HG02623 (cell line): Measurements from ENCODE around the gene MAD2L2.

Source experiments
- ATAC-seq: cut with Tn5 transposase; IDR thresholded peaks from one replicate; pipeline ENCODE4 v1.9.1; 2021; ENCODE audit warnings: moderate library complexity; ENCODE audit not compliant: unreplicated experiment

MAD2L2 gene

DNA sequence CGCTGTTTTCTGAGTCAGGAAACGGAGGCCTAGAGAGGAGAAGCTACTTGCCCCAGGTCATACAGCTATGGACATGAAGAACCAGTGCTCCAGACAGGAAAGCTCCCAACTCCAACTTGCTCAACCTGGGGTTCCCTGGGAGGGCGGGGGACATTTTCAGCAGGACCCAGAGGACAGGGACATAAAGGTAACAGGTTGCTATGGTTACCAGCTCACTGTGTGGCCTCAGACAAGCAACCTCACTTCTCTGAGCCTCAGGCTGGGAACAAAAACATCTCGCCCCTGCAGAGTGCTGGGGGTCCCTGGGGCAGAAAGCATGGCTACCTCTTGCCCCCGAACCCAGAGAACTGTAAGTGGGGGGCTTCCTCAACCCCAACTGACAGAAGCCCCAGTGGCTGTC lies 42.8 kb downstream of the MAD2L2 start:
- no peak for ATAC-seq

DNA sequence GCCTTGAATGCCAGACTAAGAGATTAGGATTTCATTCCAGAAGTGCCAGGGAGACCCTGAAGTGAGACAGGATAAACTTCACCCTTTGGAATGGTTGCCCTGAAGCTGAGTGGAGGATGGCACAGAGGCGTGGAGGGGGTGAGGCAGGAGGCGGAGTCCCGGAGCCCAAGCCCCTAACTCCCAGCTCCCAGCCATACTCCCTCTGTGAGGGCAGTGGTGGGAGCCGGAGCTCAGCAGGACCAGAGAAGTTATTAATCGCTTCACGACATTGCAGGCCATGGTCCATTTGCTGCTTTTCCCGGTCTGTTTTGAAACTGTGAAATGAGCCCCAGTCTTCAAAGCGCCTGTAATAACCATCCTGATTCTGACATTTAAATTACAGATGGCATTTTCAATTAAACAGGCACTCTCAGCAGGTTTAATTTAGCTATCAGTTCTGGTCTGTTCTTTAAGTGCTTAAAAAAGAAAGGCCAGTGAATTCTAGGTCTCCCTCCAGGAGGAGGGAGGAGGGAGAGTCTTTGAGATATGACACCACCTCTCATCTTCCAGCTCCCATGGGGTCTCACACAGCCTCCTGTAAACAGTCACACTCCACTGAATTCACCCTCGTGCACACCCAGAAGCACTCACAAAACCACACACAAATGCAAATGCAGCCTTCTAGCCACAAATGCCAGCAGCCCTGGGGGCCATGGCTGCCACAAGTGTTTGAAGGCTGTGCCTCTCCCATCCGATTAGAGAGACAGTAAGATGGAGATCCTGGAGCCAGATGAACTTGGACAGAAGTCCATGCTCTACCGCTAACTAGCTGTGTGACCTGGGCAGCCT lies 46.4 kb downstream of the MAD2L2 start:
- no peak for ATAC-seq

DNA sequence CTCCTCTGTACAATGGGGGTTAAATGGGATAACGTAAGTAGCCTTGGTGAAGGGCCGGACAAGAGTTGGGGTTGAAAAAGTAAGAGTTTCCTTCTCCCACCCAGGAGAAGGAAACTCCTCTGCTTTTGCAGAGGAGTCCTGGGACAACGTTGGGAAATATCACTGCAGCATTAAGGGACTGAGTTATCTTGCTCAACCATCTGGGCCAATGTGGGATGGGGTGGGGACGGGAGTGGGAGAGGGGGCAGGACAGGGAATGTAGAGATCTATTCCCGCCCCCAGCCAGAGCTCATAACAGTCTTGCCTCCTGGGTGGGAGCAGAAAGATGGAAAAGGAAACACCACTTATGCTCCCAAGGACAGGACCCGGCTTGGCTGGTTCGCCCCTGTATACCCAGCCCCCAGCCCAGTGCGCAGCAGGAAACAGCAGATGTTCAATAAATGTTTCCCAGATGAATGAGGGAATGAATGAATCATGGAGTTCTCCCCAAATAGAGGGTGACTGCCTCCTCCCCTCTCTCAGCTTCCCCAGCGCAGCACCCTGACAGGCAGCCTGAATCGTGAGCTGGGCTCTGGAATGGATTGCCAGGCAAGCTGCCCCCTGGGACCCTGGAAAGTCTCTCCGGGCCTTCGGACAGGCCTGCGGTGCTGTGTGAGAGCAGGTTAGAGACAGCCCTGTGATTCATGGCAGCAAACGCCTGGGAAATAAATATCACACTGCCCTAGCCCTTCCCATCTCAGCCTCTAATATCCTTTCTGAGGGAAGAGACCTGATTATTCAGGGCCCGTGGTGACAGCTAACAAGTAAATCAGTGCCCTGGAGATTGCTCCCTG lies 51.5 kb downstream of the MAD2L2 start:
- no peak for ATAC-seq

DNA sequence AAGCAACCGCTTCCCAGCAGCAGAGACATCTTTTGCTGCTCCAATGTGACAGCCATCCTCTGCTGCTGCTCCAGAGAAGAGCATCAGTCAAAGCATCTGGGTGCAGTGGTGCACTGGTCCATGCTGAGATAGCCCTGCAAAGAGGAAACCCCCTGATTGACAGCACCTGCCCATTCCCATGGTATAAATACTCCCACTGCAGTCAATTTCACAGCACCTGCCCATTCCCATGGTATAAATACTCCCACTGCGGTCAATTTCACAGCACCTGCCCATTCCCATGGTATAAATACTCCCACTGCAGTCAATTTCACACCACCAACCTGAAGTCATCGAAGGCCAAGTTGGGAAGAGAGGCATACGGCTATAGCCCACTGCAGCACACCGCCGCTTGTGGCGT lies 52.2 kb downstream of the MAD2L2 start:
- ATAC-seq: no peak

GRCh38 chr1:11626551-11626950 lies 54.4 kb downstream of the MAD2L2 start:
- no peak for ATAC-seq
